Cardiac fibroblast (primary cell): Measurements from ENCODE around the gene NFIX.

Source experiments
- DNase-seq, 2 donors: peaks; one replicate each; pipeline versions ENCODE4 v3.0.0 to v3.0.0-alpha.2; 2010; ENCODE audit warnings: low read depth in 2 of 2
- H3K4me3 ChIP-seq, 2 donors: replicated peaks in 1 of 2; 1 replicate in 1 of 2; 2 replicates in 1 of 2; pipeline ENCODE4 v1.5.1; 2011; ENCODE audit warnings: low read depth in 2 of 2, low read length in 2 of 2, mild to moderate bottlenecking in 2 of 2, moderate library complexity in 1 of 2
- TF ChIP-seq, protein P1 (sequence below): IDR thresholded peaks from one replicate; pipeline ENCODE4 v1.5.1; 2011; ENCODE audit warnings: low read depth, mild to moderate bottlenecking, low read length, inconsistent platforms

NFIX gene

DNA sequence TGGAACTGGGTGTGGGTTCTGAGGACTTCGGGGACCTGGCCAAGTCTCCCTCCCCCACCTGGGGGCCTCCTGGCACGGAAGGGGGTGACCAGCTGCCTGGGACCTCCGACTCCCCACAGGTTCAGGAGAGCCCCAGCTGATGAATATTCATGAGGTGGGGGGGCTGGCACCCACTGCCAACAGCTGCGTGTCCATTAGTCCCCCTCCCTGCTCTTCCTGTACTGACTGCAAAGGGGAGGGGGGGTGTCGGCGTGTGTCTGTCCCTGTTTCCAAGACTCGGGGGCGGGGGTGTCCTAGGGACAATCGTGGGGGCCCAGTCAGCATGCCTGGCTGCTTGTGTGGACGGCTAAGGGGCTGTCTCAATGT, 10.6 kb upstream of the NFIX start:
- no peak overlapping the region for H3K4me3 ChIP-seq
- no peak for DNase-seq
- TF ChIP-seq, protein P1, sequence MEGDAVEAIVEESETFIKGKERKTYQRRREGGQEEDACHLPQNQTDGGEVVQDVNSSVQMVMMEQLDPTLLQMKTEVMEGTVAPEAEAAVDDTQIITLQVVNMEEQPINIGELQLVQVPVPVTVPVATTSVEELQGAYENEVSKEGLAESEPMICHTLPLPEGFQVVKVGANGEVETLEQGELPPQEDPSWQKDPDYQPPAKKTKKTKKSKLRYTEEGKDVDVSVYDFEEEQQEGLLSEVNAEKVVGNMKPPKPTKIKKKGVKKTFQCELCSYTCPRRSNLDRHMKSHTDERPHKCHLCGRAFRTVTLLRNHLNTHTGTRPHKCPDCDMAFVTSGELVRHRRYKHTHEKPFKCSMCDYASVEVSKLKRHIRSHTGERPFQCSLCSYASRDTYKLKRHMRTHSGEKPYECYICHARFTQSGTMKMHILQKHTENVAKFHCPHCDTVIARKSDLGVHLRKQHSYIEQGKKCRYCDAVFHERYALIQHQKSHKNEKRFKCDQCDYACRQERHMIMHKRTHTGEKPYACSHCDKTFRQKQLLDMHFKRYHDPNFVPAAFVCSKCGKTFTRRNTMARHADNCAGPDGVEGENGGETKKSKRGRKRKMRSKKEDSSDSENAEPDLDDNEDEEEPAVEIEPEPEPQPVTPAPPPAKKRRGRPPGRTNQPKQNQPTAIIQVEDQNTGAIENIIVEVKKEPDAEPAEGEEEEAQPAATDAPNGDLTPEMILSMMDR: no peak

DNA sequence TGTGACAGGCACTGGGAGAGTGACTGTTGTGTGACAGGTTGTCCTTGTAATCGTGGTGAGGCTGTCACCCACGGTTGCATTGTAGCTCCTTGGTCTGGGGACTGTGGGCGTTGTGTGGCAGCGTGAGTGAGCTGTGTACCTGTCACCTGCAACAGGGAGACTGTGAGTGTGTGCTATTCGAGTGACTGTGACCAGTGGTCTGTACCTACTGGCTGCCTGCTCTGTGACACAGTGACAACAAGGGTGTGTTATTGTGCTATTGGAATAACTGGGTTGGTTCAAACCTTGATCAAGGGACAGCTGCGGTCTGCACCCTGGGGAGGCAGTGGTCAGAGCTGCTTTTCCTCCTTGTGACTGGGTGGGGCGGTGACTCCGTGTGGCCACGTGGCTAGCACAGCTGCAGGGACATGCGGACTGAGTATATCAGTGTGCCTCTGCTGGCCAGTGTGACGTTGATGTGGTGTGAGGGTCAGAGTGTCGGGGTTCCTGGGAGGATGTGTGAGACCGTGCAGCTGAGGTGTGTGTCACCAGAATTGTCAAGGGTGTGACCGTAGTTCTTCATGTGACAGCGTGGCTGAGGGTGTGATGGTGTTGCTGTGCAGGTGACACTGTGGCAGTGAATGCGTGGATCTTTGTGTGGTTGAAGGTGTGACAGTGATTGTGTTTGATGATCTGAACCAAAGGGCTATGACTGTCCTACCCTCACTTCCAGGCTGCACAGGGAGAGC, 10.1 kb upstream of the NFIX start:
- TF ChIP-seq, protein P1: no peak
- no peak overlapping the region for H3K4me3 ChIP-seq
- DNase-seq: peak; percentile 27 to 66

DNA sequence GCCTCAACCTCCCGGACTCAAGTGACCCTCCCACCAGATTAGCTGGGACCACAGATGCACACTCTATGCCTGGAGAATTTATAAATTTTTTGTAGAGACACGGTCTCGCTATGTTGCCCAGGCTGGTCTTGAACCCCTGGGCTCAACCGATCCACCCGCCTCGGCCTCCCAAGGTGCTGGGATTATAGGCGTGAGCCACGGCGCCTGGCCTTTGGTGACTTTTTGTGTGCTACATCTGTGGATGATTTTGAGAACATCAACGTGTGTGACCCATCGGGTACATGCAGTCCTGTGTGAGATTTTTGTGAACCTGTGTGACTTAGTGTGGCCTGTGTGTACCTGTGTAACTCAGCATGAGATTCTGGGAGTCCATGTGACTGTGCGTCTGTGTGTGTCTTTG, 8.5 kb upstream of the NFIX start:
- TF ChIP-seq, protein P1: no peak
- DNase-seq: no peak
- H3K4me3 ChIP-seq: no peak overlapping the region

DNA sequence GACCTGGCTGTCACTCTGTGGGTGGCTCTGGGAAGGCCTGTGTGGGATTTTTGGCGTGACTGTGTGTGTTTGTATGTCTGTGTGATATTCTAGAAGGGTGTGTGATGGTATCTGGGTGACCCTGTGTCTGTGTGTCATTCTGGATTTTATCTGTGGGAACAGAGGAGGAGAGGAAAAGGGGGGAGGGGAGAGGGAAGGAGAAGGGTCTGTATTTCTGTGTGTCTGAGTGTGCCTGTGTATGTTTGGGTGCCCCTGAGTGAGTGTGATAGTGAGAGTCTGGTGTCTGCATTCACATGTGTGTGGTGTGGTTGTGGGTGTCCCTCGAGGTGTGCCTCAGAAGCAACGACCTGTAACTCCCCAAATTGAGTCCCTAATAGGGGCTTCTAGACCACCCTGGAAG, 8.1 kb upstream of the NFIX start:
- TF ChIP-seq, protein P1: no peak
- no peak overlapping the region for H3K4me3 ChIP-seq

DNA sequence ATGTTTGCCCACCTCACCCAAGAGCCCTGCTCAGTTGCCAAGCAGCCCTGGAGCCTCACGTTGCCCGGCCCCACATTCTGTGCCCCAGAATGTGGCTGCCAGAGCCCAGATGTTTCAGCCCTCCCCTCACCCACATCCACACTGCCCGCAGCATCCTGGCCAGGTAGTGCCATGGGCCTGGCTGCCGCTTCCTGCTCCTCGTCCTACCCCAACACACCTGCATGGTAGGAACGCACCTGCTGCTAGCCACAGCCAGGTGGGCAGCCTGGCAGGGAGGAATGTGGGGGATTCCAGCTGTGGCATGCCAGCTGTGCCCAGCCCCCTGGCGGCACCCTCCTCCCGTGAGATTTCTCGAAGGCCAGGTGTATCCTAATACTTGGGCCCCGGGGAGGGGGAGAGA, 7.5 kb upstream of the NFIX start:
- H3K4me3 ChIP-seq: no peak overlapping the region
- TF ChIP-seq, protein P1: no peak
- no peak for DNase-seq

More for the DNA sequence above, 8.1 kb upstream of the NFIX start:
- DNase-seq: no peak

DNA sequence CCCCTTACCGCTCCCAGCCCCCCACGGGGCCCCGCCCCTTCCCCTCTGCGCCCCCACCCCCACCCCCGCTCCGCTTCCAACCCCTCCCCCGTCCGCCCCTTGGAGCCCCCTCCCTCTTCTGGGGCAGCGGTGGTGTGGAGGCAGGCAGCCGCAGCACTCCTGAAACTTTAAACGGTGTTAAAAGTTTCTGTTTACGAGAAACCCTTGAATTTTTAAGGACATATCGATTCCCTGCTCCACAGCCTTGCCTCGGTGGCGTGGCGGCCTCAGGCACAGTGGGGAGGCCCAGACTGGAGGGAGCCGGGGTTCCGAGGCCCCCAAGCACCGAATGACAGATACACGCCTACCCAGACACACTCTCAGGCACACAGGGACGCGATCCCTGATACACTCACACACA, 4.8 kb upstream of the NFIX start:
- no peak overlapping the region for H3K4me3 ChIP-seq
- TF ChIP-seq, protein P1: no peak
- no peak for DNase-seq

DNA sequence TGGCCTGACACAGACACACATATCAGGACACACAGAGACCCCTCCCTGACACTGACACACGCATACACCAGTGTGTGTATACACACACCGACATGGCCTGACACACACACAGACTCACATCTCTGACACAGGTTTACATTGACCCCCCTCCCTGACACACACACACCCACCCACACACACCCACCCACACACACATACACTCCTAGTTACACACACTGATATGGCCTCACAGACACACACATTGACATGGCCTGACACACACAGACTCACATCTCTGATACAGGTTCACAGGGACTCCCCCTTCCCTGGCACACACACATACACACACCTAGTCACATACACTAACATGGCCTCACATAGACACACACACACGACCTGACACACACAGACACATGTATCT, 4.4 kb upstream of the NFIX start:
- no peak overlapping the region for H3K4me3 ChIP-seq
- DNase-seq: no peak
- TF ChIP-seq, protein P1: no peak
